Motor neuron (in vitro differentiated cells): Measurements from ENCODE around the gene SCFD2. TPM values are rescaled to one million over a fixed set of nuclear protein-coding genes. Genes with fewer than 3 reads are reported as not detected.

Experiments
- ATAC-seq, 8 experiments: fragments of 200-7000 bp; cut with Tn5 transposase; replicated peaks in 6 of 8; 2 replicates each; pipeline ENCODE4 v1.8.0; 2021; ENCODE audit warnings: mild to moderate bottlenecking in 8 of 8, moderate library complexity in 8 of 8
- H3K27ac ChIP-seq, 2 donors: fragments of 250-450 bp; sonication (Bioruptor Pico); 2 replicates each; pipeline ENCODE4 v1.9.0; 2021; ENCODE audit warnings: antibody characterized with exemption in 2 of 2, mild to moderate bottlenecking in 2 of 2, moderate library complexity in 1 of 2
- H3K4me1 ChIP-seq, 2 donors: fragments of 250-450 bp; sonication (Bioruptor Pico); replicated peaks in 1 of 2; 2 replicates each; pipeline ENCODE4 v1.6.1; 2021; ENCODE audit warnings: antibody characterized with exemption in 2 of 2, mild to moderate bottlenecking in 2 of 2, moderate library complexity in 1 of 2
- H3K4me3 ChIP-seq, 5 donors: fragments of 250-450 bp; sonication (Bioruptor Pico); 2 replicates each; pipeline ENCODE4 v1.9.0; 2021; ENCODE audit warnings: antibody characterized with exemption in 5 of 5, mild to moderate bottlenecking in 5 of 5, moderate library complexity in 4 of 5
- WGBS, 10 experiments: fragments of 450-650 bp; shearing (Covaris generic); methylation state at CpG; one replicate each; pipeline ENCODE4 v1.0.0; 2022; 5-methylcytosine and 5-hydroxymethylcytosine counted together
- in situ Hi-C, 9 experiments: fragments of 400-800 bp; cut with MboI; loops; one replicate each; pipeline ENCODE4 v1.15.0; 2021; ENCODE audit warnings: low sequenced_read_pairs in 9 of 9, low pct_unique_long_range_greater_than_20kb in 2 of 9; ENCODE audit not compliant: unreplicated experiment in 9 of 9
- total RNA-seq, 8 experiments: library from RNA; unstranded; fragments of 300-600 nt; gene quantifications; 2 replicates each; pipeline versions ENCODE4 v1.2.3 to v1.2.4, GENCODE V29; 2022

SCFD2 gene
- total RNA-seq, 8 experiments from 2014 or later: 9.0 to 40.3 (median 21.1) TPM

DNA sequence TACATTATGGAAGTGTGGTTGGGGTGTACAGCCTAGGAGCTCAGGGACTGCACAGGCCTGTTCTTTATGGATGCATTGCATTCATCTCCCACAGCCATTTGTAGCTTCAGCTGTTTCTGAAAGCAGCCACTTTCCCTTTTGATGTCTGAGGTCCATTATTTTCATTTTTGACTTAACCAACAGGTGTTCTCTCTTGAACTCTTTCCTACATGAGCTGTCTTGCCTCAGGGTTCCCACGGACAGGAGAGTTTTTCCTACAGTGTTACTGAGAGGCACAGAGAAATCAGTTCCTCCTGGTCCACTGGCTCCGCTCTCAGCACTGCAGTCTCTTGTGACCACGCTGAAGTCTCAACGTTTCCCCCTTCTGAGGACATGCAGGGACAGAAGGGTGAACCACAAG is 416.5 kb downstream of the SCFD2 start:
- H3K4me1 ChIP-seq: peaks cover 5 to 11% of the 10 kb centered on the region in 2 donors
- 60 to 100% (median 79%) methylated on average over 1 to 4 of the region's 4 CpGs; no CpG with 5 or more reads in 4 of the 10 experiments for WGBS, 10 experiments
- no peak overlapping the region for H3K27ac ChIP-seq
- peak in 1 of 8 experiments; percentile 71 for ATAC-seq
- in situ Hi-C loops: no loop called here
- no peak overlapping the region for H3K4me3 ChIP-seq

DNA sequence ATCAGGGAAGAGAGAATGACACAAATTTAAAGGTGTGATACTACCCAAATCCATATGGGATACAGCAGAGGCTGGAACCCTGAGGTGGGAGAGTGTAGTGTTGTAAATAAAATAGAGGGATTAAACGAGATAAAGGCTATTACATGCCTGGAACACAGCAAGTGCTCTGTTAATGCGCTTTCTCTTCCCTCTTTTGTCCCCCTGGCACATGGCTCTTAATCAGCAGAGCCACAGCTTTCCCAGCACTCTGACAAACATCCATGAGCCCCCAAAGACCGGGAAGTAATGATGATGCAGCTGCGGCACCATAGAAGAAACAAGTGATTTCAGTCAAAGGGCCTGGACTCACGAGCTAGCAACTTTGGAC is 417.8 kb downstream of the SCFD2 start:
- no peak overlapping the region for H3K27ac ChIP-seq

DNA sequence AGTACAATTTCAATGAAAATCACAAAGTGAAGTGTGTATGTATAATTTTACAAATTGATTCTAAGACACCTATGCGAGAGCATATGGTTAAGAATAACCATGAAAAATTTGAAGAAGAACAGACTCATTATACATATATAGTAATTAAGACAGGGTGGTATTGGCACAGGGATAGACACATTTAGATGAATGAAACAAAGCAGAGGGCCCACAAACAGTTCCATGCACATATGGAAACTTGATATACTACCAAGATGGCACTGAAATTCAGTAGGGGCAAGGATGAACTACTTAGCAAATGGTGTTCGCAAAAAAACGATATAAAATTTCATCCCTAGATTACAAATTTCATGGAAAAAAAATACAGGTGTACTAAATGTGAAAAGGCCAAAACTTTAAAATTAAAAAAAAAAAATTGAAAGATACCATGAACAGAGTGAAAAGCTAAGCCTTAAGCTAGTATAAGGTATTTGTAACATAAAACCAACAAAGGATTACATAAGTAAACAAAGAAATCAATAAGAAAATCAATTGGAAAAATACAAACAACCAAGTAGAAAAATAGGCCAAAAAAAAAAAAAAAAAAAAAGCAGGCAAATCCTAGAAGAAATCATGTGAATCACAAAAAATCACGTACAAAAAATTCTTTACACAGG is 418.3 kb downstream of the SCFD2 start:
- in situ Hi-C loops: no loop called here
- Histone ChIP-seq H3K27ac (no peak overlapping the region), H3K4me1 (peaks cover 5 to 11% of the 10 kb centered on the region in 2 donors), H3K4me3 (no peak overlapping the region)
- no peak for ATAC-seq
- 76 to 100% (median 84%) methylated on average over 2 to 4 of the region's 4 CpGs for WGBS, 10 experiments

More for the DNA sequence above, 417.8 kb downstream of the SCFD2 start:
- 17 to 100% (median 79%) methylated on average over 1 to 5 of the region's 5 CpGs for WGBS, 10 experiments
- Histone ChIP-seq H3K4me3 (no peak overlapping the region), H3K4me1 (peaks cover 5 to 11% of the 10 kb centered on the region in 2 donors)
- in situ Hi-C loops: no loop called here
- ATAC-seq: peak in 4 of 8 experiments; percentile 27 to 58 (median 34)

DNA sequence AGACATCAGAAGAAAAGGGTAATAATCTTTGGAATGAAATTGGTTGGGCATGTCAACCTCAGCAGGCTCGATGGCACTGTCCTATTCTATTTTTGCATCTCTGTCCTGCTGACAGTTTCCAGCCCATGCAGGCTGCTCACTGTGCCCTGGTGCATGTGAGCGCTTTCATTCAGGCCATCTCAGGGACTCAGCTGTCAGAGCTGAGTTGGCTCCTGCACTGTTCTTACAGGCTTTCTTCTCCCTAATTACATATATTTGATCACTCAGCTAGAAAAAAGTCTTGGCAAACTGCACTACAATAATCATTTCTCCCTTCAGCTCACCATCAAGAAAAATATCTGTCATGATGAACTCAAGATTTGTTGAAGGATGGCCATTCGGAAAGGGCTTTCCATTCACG is 419.0 kb downstream of the SCFD2 start:
- 11 to 100% (median 75%) methylated on average over 1 to 3 of the region's 4 CpGs; no CpG with 5 or more reads in 3 of the 10 experiments for WGBS, 10 experiments
- in situ Hi-C loops: no loop called here
- Histone ChIP-seq H3K4me3 (no peak overlapping the region), H3K4me1 (peaks cover 5 to 11% of the 10 kb centered on the region in 2 donors), H3K27ac (no peak overlapping the region)
- ATAC-seq: peak in 5 of 8 experiments; percentile 55 to 72 (median 67)

DNA sequence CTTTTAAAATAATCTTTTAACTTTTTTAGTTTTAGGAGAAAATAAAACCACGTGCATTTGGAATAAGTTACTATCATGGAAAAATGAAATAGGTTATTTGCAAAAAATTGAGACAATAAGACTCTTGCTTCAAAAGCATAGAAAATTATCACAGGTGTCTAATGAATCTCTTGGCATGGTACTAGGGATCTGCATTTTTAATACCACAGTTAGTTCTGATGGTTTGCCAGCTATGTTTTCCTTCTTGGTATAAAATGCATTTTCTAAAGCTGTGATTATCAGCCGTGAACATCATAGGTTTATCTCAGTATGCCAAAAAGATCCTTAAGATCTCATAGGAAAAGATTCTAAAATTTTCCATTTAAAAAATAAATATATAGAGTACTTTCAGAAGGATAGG is 419.9 kb downstream of the SCFD2 start:
- Histone ChIP-seq H3K27ac (no peak overlapping the region), H3K4me1 (peaks cover 5 to 11% of the 10 kb centered on the region in 2 donors), H3K4me3 (no peak overlapping the region)
- 75 to 100% (median 95%) methylated on average over 1 to 2 of the region's 2 CpGs for WGBS, 10 experiments
- in situ Hi-C loops: no loop called here
- no peak for ATAC-seq

DNA sequence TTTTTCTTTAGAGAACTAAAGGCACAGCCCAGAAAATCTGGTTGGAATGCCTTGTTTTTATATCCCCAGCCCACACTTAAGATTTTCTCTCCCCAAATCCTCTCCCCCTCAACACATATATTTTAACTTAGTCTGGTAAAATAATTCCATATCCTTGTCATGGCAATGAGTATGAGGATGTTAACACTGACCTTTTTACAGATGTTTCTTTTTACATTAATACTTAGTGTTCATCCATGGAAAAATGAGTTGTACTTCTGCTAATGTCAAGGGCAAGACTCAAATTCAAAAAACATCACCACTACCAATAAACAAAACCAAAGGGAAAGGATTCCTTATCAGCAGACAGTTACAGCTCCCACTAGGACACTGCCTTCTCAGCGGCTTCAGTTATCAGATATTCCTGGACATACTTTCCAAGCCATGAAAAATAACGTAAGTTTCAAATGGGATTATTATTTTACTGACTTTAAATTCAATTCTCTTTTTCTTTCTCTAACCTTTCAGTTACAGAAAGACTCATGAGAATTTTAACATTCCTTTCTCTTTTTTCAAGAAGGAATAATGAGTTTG is 420.4 kb downstream of the SCFD2 start:
- no peak for ATAC-seq
- in situ Hi-C loops: no loop called here
- peaks cover 5 to 11% of the 10 kb centered on the region in 2 donors for H3K4me1 ChIP-seq
- no peak overlapping the region for H3K27ac ChIP-seq
- H3K4me3 ChIP-seq: no peak overlapping the region
- 83 to 100% (median 97%) methylated on average over 1 to 2 of the region's 2 CpGs for WGBS, 10 experiments

DNA sequence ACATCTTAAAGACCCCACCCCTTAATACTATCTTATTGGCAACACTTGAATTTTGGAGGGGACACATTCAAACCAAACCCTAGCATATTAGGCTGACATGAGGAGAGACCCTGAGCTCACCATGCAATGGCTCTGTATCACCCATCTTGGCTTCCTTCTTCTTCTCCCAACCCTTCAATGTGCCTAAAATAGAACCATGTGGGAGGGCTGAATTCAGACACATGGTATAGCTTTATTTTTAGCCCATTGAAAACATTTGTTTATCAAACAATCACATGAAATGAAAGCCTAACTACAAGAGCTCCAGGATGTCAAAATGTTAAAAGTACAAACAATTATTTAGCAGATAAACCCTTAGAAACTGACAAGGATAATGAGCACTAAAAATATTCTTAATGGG is 422.2 kb downstream of the SCFD2 start:
- ATAC-seq: no peak
- Histone ChIP-seq H3K4me3 (no peak overlapping the region), H3K4me1 (peaks cover 5 to 11% of the 10 kb centered on the region in 2 donors), H3K27ac (no peak overlapping the region)
- in situ Hi-C loops: no loop called here

DNA sequence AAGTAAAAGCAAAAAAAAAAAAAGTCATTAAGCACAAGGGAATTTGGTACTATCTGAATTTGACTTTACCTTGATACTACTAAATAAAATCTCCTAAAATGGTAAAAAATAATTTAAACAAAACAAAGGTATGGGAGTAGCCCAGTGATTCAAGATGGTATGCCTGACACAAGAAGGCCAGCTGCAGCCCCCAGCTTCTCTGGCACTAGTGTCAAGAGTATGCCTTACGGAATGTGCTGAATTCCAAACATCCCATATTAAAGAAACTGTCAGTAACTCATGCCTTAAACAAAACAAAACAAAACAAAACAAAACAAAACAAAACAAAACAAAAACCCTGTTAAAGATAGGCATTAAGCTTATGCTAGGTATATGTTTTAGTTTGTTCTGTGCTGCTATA is 422.9 kb downstream of the SCFD2 start:
- H3K4me1 ChIP-seq: peaks cover 4 to 6% of the 10 kb centered on the region in 2 donors
- no peak for ATAC-seq
- no peak overlapping the region for H3K4me3 ChIP-seq
- 80 to 100% (median 100%) methylated on average over 1 of the region's 1 CpG; no CpG with 5 or more reads in 1 of the 10 experiments for WGBS, 10 experiments
- no peak overlapping the region for H3K27ac ChIP-seq
- in situ Hi-C loops: no loop called here

DNA sequence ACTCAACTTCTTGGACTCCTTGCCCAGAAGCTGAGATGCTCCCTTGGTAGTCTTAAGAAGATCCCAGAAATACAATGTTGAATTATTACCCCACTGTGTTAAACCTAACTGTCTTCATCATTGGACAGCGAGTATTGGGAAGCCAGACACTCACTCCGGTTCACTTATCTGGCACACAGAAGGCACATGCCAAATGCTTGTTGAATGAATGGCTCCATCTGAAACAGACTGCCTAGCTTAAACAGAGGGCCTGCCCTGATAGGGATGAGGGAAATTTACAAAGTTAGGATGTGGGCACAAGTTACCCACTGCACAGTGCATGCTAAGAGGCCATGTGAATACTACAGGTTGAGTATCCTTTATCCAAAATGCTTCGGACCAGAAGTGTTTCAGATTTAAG is 424.4 kb downstream of the SCFD2 start:
- H3K4me1 ChIP-seq: no peaks in the 10 kb centered on the region
- no peak overlapping the region for H3K27ac ChIP-seq
- no peak overlapping the region for H3K4me3 ChIP-seq
- in situ Hi-C loops: no loop called here
- no peak for ATAC-seq
- WGBS, 10 experiments: 57 to 100% (median 91%) methylated on average over 1 to 3 of the region's 3 CpGs; no CpG with 5 or more reads in 3 of the 10 experiments

DNA sequence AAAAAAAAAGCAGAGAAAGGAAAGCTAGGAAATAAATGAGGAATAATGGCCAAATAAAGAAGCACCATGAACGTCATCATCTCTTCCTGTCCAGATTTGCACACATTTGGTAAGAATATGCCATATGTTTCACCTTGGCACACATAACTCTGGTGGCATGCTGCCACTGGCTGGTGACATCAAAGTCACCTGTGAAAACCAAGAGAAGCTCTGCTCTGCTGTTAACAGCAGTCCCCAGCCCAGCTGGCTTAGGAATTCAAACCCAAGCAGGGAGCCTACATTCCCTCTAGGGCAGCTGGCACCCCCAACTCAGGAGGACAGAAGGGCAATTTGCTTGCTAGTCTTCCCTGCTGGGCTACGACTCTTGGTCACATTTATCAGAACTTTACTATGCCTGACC is 426.1 kb downstream of the SCFD2 start:
- no peak for ATAC-seq
- in situ Hi-C loops: no loop called here
- WGBS, 10 experiments: 44 to 100% (median 83%) methylated on average over 1 to 2 of the region's 2 CpGs; no CpG with 5 or more reads in 1 of the 10 experiments

DNA sequence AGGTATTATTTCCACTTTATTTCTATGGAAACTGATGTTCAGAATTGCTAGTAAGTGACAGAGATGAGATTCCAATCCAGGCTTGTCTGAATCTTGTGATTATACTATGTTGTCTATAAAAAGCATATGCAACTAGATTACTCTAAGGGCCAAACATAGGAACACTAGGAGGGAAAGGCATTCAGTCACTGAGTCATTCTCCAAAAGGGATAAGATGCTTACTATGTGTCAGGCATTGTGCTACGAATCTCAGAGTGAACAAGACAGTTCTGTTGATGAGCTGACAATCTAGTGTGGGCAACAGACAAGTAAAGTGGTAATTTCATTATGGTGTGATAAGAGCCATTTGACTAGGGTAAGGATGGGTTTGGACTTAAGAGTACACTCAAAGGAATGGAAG is 426.5 kb downstream of the SCFD2 start:
- no peak for ATAC-seq
- Histone ChIP-seq H3K4me1 (no peaks in the 10 kb centered on the region), H3K4me3 (no peak overlapping the region), H3K27ac (no peak overlapping the region)
- in situ Hi-C loops: no loop called here
- 50 to 100% (median 100%) methylated on average over 1 of the region's 1 CpG; no CpG with 5 or more reads in 1 of the 10 experiments for WGBS, 10 experiments

More for the DNA sequence above, 426.1 kb downstream of the SCFD2 start:
- Histone ChIP-seq H3K4me1 (no peaks in the 10 kb centered on the region), H3K27ac (no peak overlapping the region), H3K4me3 (no peak overlapping the region)

DNA sequence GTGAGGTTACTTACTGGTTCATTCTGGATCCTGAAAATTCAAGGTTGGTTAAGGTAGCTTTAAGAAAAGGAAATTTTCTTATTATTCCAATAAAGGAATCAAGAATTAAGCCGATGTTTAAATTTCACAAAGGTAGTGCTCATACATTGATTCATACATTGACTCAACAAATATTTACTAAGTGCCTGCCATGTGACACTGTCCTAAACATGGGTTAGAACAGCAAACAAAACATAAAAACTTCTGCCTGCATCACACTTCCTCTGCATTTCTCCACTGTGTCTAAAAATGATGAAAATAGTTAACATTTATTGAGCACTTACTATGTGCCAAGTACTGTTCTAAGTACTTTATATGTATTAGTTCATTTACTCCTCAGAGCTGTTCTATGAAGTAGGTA is 428.0 kb downstream of the SCFD2 start:
- Histone ChIP-seq H3K4me3 (no peak overlapping the region), H3K27ac (no peak overlapping the region), H3K4me1 (no peaks in the 10 kb centered on the region)
- 71 to 100% (median 100%) methylated on average over 1 of the region's 1 CpG; no CpG with 5 or more reads in 4 of the 10 experiments for WGBS, 10 experiments
- in situ Hi-C loops: no loop called here
- no peak for ATAC-seq

DNA sequence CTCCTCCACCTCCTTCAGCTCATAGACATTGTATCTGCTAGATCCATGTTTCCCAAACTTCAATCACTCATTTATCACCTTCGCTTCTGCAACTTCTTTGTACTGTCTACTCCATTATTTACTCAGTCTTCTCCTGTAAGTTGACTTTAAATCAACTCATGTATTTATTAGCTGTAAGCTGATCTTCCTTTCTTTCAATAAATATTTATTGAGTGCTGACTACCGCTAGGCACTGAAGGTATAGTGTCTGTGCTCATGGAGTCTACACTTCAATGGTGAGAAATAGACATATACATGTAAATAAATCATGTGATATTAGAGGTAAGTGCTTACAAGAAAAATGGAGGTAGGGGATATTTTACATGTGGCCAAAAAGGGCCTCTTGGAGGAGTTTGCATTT is 429.1 kb downstream of the SCFD2 start:
- Histone ChIP-seq H3K4me1 (no peaks in the 10 kb centered on the region), H3K27ac (no peak overlapping the region), H3K4me3 (no peak overlapping the region)
- in situ Hi-C loops: no loop called here
- no peak for ATAC-seq
- WGBS, 10 experiments: 86 to 100% (median 100%) methylated on average over 1 to 2 of the region's 2 CpGs; no CpG with 5 or more reads in 2 of the 10 experiments

DNA sequence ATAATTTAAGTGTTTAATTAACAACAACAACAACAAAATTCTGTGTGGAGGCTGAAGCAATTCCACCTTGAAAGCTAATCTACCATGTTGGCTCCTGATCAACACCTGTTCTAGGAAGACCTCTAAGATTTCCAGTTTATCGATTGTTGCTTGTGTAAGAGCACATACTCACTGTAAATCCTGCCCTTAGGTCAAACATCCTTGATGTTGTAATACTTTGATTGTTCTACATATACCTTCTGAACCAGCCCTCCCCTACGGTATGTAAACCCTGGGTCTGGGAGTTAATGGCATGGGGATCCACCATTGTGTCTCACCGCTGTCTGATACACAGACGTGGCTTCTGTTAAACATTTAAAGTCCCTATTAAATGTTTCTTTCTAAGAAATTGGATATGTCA is 430.5 kb downstream of the SCFD2 start:
- WGBS, 10 experiments: 83 to 100% (median 95%) methylated on average over 1 to 4 of the region's 4 CpGs; no CpG with 5 or more reads in 2 of the 10 experiments
- H3K4me3 ChIP-seq: no peak overlapping the region
- H3K4me1 ChIP-seq: no peaks in the 10 kb centered on the region
- no peak for ATAC-seq
- in situ Hi-C loops: no loop called here
- H3K27ac ChIP-seq: no peak overlapping the region
